Lung microvascular endothelial cell (primary cell): ENCODE data around the gene LASP1. TPM values are rescaled to one million over a fixed set of nuclear protein-coding genes. Genes with fewer than 3 reads are reported as not detected.
"Not testable (repeated sequence)": the region's sequence is repeated elsewhere in the genome, so short reads cannot be mapped to it uniquely, and the experiment has no call there.

ENCODE experiments used
- DNase-seq, 2 donors: peaks; one replicate each; pipeline versions ENCODE4 v3.0.0 to v3.0.0-alpha.2; 2010; ENCODE audit warnings: low read depth in 2 of 2
- total RNA-seq: library from RNA; depleted of rRNA; stranded (reverse); fragments of >200 nt; gene quantifications from 2 replicates; pipeline ENCODE4 v1.2.1, GENCODE V29; 2014

The LASP1 gene
- total RNA-seq, 1 donor from 2014 or later = 50.8 TPM

DNA sequence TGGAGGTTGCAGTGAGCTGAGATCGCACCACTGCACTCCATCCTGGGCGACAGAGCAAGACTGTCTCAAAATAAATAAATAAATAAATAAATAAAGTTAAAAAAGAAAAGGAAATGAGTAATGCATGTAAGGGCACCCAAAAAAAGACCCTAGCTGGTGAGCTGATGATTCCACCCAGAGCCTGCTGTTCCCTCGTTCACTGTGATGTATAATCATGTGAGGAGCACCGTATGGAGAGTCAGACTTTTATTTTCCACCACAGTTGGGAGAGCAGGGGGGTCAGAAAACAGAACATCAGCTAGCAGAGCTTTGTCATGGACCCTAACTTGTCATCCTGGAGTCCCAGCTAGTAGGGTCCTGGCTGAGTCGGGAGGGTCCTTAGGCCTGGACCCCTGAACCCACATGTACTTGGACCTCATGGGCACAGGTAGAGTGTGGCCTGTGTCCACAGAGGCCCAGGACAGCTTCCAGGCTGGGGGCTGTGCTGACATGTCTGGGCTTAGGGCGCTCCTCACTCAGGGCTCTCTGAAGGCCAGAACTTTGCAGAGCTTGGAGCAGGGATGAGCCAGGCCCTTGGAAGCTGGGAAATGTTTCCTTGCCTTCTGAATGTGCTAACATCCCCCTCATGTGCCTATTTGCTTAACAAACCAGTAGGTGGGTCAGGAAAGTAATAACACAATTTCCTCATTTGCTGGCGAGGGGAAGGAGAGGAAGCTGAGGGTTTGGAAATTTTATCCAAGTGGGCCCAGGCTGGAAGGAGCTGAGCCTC is 36.8 kb downstream of the LASP1 start:
- DNase-seq = peak in 1 of 2 donors; percentile 37

DNA sequence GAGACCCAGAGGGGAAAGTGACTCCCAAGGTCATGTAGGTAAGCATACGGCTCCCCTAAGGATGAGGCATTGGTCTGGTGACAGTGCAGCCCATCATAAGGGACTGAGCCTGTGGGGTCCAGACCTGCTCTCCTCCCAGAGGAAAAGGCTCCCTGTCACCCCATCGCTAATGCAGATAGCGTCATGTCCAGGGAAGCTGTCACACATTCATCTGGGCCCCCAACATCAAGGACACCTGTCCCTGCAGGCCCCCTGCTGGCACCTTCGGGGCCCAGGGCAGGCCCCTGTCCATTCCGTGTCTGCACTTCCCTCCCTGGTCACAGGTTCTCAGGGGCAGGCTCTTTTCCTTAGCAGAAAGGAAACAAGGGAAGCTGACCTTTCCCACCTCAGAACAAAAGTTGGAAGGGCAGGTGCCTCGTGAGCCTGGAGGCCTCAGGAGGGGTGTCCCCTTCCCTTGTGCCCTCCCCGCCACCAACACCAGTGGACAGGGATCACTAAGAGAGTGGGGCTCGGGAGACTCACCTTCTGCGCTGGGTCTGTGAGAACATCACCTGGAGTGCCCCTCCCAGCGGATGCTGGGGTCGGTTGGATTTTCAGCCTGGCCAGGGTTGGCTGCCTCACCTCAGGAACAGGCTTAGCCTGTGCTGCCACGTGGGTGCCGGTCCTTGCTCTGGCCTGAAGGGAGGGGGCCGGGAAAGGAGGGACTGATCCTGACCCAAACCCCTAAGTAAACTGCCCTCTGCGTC is 38.2 kb downstream of the LASP1 start:
- DNase-seq = no peak

DNA sequence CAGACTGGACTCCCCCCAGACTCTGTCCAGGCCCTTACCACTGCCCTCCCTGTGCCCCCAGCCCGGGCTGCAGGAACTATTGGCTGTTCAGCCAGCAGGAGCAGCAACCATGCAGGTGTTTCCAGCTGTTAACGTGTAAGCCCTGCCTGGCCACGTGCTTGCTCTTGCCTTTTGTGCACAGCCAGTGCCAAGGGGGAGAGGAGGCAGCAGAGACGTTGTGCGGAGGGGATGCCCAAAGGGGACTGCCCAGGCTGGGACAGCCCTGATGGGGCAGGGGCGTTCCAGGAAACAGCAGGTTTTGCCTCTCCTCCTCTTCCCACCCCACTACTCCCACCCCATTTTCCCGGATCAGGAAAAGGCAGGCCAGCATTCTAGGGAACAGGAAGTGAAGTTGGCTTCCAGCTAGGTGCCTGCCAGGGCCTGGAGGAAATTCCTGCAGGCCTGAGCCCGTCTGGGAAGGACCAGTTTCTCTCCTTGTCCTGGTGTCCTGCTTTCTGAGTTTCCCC is 38.9 kb downstream of the LASP1 start:
- peak; percentile 58 to 66 for DNase-seq

DNA sequence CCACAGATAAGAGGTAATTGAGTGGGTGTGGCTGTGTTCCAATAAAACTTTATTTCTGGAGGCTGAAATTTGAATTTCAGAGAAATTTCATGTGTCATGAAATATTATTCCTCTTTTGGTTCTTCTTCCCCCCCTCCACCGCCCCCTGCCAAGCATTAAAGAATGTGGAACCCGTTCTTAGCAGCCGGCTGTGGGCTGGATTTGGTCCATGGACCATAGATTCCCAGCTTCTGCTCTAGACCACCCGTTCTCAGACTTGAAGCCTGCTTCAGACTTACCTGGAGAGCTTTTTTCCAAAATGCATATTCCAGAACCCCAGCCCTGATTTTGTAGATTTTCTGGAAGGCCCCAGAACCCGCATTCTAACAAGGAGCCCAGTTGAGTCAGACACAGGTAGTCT is 40.5 kb downstream of the LASP1 start:
- no peak for DNase-seq

DNA sequence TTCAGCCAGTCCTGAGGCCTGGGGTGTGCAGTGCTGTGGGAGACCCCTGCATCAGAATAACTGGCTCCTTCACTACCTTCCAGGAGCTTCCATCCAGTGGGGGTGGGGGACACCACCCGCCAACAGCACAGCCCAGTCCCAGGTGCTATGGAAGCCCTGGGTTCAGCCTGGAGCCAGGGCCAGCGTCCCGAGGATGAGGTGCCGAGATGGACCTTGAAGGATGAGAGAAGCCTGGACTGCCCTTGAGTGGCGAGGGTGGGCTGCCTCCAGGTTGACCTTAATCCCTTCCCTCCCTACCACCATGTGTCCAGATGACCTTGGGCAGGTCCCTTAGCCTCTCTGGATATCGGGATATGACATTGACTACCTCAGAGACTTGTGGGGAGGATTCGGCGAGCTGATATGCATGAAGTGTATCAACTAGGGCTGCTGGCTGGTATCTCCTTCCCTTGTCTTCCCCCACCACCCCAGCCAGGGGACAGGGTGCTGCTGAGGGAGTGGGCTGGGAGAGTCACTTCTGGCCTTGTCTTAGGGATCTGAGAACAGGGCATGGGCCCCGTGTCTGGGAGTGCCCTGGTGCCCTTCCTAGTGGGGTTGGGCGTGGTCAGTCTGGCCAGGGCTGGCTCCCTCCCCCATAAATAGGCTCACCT is 41.3 kb downstream of the LASP1 start:
- DNase-seq = no peak

DNA sequence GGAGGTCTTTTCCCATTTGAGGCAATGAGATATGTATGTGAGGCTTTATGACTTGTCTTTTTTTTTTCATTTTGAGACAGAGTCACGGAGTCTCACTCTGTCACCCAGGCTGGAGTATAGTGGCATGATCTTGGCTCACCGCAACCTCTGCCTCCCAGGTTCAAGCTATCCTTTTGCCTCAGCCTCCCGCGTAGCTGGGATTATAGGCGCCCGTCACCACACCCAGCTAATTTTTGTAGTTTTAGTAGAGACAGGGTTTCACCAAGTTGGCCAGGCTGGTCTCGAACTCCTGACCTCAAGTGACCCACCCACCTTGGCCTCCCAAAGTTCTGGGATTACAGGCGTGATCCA is 41.8 kb downstream of the LASP1 start:
- not testable (repeated sequence) for DNase-seq

DNA sequence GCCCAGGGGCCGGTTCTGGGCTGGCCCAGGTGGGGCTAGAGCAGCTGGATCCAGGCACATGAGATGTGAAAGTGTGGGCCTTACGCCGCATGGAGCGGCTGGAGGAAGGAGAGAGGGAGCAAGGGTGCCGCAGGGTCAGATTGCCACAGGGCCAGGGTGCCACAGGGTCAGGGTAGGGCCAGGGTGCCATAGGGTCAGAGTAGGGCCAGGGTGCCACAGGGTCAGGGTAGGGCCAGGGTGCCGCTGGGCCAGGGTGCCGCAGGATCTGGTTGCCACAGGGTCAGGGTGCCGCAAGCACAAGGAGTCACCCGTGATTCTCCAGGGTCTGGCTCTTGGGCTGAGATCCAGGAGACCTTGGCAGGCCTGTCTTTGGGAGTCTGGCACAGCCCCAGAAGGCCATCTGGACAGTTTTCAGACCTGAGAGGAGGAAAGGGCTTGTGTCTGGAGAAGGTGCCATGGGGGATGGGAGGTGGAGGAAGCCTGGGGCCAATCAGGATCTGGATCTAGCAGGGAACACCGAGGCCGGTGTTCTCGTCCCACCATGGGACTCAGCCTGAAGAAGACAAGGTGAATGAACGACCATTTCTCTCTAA is 42.5 kb downstream of the LASP1 start:
- no peak for DNase-seq

DNA sequence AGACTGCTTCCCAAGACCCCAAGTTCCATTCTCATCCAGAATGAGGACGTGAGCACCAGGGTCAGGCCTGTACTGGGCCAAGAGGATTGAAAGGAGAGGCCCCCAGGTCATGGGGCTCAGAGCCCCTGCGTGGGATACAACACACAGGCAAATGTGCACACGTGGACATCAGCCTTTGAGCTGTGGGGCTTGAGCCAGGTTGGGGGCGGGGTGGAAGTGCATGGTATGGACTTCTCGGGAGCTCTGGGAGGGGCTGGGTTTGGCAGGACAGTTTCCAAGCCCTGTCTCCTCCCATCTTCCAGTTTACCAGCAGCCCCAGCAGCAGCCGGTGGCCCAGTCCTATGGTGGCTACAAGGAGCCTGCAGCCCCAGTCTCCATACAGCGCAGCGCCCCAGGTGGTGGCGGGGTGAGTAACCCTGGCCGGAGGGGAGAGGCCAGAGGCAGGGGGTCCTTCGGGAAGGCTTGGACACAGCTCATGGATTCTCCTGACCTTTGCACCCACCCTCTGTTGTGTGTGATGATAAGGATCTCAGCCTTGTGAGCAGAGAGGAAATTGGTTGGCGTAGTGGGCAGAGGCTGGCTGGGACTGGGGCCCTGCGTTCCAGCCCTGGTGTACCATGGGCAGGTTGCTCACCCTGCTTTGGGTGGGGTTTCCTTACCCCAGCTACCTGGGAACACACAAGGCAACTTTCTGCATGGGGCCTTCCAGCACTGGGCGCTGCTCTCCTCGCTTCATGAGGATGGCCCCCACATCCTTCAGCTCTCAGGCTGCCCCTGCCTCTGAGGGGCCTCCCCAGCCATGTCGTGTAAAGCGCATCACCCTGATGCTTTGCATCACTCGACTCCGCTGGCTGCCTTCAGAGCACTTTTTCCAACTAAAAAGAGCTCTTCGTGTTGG is 45.1 kb downstream of the LASP1 start:
- no peak for DNase-seq

DNA sequence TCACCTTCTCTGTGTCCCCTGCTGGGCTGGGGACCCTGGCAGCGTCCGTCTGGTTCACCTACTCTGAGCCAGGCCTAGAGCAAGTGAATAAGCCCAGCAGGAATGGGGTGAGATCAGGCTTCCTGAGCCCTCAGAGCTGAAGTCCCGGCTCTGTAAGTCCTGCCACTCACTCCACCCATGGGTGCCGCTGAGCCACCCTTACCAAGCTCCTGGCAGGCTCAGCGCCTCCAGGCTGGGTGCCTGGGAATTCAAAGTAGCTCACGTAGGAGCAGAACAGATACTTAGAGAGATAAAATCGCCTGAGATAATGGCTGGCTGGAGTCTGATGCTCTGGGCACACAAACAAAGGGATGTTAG is 45.8 kb downstream of the LASP1 start:
- DNase-seq = no peak

DNA sequence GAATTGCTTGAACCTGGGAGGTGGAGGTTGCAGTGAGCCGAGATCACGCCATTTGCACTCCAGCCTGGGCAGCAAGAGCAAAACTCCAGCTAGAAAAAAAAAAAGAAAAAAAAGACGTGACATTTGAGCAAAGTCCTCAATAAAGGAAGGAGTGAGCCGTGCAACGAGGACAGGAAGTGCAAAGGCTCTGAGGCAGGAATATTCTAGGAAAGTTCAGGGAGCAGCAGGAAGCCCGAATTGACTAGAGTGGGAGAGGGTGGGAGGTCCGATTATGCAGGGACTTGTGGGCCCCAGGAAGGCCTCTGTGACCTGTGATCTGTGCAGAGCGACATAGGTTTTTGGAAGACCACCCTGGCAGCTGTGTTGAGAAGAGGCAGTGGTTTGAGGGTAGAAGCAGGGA is 46.9 kb downstream of the LASP1 start:
- DNase-seq = no peak

DNA sequence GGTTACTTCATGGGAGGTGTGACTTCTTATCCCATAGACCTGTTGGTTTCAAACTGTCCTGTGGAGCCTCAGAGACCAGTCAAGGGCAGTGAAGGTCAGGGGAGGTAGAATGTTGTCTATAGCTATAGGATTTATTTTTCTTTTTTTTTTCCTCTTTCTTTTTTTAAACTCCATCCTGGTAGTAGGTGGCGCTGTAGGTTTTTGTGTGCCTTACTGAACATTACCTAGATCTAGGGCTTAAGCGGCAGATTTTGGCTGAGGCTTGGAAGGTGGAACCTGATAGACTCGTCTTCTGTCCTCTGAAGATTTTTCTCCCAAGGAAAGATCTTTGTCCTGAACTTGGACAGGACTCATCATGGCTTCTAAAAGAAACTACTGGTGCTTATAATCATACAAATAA is 47.4 kb downstream of the LASP1 start:
- DNase-seq = no peak

DNA sequence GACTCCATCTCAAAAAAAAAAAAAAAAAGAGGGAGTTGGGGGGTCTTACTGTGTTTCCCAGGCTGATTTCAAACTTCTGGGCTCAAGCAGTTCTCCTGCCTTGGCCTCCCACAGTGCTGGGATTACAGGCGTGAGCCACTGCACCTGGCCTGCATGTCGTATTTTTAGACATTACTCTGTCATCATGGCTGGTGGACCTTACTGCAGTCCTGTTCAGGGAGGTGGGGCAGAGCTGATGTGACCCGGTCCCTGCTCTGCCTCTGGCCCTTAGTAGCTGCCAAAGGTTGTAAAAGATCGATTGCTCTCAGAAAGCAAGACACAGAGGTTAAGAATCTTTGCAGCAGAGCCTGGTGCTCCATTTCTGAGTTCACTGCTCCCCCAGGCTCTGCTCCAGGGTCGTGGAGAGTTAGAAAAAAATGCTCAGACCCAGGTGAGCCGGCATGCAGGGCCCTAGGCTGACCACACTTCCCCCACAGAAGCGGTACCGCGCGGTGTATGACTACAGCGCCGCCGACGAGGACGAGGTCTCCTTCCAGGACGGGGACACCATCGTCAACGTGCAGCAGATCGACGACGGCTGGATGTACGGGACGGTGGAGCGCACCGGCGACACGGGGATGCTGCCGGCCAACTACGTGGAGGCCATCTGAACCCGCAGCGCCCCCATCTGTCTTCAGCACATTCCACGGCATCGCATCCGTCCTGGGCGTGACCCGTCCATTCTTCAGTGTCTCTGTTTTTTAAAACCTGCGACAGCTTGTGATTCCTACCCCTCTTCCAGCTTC is 48.5 kb downstream of the LASP1 start:
- no peak for DNase-seq

DNA sequence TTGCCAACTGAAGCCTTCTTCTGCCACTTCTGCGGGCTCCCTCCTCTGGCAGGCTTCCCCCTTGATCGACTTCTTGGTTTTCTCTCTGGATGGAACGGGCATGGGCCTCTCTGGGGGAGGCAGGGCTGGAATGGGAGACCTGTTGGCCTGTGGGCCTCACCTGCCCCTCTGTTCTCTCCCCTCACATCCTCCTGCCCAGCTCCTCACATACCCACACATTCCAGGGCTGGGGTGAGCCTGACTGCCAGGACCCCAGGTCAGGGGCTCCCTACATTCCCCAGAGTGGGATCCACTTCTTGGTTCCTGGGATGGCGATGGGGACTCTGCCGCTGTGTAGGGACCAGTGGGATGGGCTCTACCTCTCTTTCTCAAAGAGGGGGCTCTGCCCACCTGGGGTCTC is 49.1 kb downstream of the LASP1 start:
- no peak for DNase-seq

DNA sequence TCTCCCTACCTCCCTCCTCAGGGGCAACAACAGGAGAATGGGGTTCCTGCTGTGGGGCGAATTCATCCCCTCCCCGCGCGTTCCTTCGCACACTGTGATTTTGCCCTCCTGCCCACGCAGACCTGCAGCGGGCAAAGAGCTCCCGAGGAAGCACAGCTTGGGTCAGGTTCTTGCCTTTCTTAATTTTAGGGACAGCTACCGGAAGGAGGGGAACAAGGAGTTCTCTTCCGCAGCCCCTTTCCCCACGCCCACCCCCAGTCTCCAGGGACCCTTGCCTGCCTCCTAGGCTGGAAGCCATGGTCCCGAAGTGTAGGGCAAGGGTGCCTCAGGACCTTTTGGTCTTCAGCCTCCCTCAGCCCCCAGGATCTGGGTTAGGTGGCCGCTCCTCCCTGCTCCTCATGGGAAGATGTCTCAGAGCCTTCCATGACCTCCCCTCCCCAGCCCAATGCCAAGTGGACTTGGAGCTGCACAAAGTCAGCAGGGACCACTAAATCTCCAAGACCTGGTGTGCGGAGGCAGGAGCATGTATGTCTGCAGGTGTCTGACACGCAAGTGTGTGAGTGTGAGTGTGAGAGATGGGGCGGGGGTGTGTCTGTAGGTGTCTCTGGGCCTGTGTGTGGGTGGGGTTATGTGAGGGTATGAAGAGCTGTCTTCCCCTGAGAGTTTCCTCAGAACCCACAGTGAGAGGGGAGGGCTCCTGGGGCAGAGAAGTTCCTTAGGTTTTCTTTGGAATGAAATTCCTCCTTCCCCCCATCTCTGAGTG is 49.6 kb downstream of the LASP1 start:
- DNase-seq = no peak

DNA sequence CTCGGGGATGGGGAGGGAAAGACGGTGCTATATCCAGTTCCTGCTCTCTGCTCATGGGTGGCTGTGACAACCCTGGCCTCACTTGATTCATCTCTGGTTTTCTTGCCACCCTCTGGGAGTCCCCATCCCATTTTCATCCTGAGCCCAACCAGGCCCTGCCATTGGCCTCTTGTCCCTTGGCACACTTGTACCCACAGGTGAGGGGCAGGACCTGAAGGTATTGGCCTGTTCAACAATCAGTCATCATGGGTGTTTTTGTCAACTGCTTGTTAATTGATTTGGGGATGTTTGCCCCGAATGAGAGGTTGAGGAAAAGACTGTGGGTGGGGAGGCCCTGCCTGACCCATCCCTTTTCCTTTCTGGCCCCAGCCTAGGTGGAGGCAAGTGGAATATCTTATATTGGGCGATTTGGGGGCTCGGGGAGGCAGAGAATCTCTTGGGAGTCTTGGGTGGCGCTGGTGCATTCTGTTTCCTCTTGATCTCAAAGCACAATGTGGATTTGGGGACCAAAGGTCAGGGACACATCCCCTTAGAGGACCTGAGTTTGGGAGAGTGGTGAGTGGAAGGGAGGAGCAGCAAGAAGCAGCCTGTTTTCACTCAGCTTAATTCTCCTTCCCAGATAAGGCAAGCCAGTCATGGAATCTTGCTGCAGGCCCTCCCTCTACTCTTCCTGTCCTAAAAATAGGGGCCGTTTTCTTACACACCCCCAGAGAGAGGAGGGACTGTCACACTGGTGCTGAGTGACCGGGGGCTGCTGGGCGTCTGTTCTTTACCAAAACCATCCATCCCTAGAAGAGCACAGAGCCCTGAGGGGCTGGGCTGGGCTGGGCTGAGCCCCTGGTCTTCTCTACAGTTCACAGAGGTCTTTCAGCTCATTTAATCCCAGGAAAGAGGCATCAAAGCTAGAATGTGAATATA is 50.8 kb downstream of the LASP1 start:
- DNase-seq = no peak

DNA sequence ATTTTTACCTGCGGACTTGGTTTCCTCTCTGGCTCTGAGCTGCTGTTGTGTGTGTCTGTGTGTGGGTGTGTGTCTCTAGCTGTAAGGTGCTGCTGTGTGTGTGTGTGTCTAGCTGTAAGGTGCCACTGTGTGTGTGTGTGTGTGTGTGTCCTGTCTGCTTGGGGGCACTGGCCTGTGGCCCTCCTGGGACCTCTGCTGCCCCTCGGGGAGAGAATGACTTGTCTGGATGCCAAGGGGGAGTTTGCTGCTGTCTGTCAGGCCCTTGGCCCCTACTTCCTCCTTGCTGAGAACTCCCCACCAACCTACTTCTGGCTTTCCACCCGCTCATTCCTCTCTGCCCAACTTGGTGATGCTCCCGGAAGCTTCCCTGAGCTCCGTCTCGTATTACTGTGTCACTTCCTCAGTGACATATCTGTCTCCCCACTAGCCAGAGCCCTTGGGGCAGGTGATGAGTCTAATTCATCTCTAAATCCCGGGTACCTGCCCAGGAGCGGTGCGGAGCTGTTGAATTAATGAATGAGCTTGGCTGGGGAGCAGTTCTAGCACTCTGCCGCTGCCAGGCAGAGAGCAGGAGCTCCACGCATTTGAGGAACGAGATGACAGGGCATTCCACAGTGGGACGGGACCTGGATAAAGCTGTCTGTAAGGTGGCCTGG is 52.0 kb downstream of the LASP1 start:
- DNase-seq = no peak

DNA sequence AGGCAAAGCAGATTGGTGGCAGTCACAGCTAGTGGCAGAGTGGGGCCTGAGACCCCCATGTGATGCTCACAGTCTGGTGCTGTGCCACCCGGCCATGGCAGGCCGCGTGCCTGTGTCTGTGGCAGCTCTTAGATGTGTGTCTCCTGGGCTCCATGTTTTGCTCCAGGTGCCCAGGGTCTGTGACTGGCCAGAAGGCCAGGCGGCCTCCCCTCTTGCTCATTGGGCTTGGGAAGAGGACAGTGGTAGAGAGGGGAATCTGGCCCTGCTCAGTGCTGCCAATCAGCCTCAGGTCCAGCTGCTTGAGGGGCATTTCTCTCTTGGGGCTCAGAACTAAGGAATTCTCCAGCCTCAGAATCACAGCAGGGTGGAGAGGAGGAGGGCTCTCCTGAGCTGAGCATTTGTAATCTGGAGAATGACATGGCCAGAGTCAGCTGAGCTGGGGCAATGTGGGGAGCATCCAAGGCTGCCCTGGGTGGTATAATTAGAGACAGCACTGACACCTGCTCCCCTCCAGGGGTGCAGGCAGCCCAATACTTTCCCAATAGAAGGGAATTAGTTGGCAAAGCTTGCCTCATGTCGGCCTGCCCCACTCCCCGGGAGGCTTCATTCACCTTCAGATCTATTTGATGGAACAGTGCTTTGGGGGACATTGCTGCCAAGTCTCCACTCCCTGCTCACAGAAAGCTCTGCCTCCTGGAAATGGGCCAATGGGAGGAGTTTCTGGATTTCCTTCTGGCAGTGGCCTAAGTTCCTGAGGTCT is 52.9 kb downstream of the LASP1 start:
- DNase-seq = peak; percentile 41 to 69
